ENCODE data around the gene ENTPD8. TPM values are rescaled to one million over a fixed set of nuclear protein-coding genes. Genes with fewer than 3 reads are reported as not detected.
A peak's percentile ranks its signal among the peaks of the same experiment; 100 is the strongest.

Gene ENTPD8
- total RNA-seq, 1 donor from 2014 or later, result 0.24 TPM

- no peak overlapping the region for H3K27ac Mint-ChIP-seq (ENCODE audit: unreplicated experiment)
- peaks cover 2% of the 10 kb centered on the region for H3K36me3 Mint-ChIP-seq (ENCODE audit: unreplicated experiment)
- H3K27me3 Mint-ChIP-seq (ENCODE audit: unreplicated experiment), result no peaks in the 10 kb centered on the region
- H3K4me3 Mint-ChIP-seq (ENCODE audit: unreplicated experiment), result no peak overlapping the region
- H3K4me1 Mint-ChIP-seq (ENCODE audit: unreplicated experiment), result peaks cover 32% of the 10 kb centered on the region
- no peak for DNase-seq (ENCODE audit: extremely low spot score, unreplicated experiment)
- no peak for TF ChIP-seq CTCF (IDR thresholded peaks at IDR 0.05)
- no peaks in the 10 kb centered on the region for H3K9me3 Mint-ChIP-seq (ENCODE audit: unreplicated experiment)
These were observed 23.8 kb downstream of the ENTPD8 start for GRCh38 chr9:137417161-137418021.

GRCh38 chr9:137416563-137417151 is 24.5 kb downstream of the ENTPD8 start:
- Mint-ChIP-seq H3K36me3 (ENCODE audit: unreplicated experiment) (peaks cover 2% of the 10 kb centered on the region), H3K9me3 (ENCODE audit: unreplicated experiment) (no peaks in the 10 kb centered on the region), H3K27me3 (ENCODE audit: unreplicated experiment) (no peaks in the 10 kb centered on the region), H3K4me3 (ENCODE audit: unreplicated experiment) (no peak overlapping the region), H3K4me1 (ENCODE audit: unreplicated experiment) (peaks cover 30% of the 10 kb centered on the region), H3K27ac (ENCODE audit: unreplicated experiment) (no peak overlapping the region)
- no peak for TF ChIP-seq CTCF (IDR thresholded peaks at IDR 0.05)
- DNase-seq (ENCODE audit: extremely low spot score, unreplicated experiment), result no peak

- Mint-ChIP-seq H3K4me1 (ENCODE audit: unreplicated experiment) (peaks cover 28% of the 10 kb centered on the region), H3K36me3 (ENCODE audit: unreplicated experiment) (peaks cover 2% of the 10 kb centered on the region), H3K9me3 (ENCODE audit: unreplicated experiment) (no peaks in the 10 kb centered on the region), H3K27ac (ENCODE audit: unreplicated experiment) (no peak overlapping the region), H3K27me3 (ENCODE audit: unreplicated experiment) (no peaks in the 10 kb centered on the region), H3K4me3 (ENCODE audit: unreplicated experiment) (no peak overlapping the region)
- no peak for TF ChIP-seq CTCF (IDR thresholded peaks at IDR 0.05)
- DNase-seq (ENCODE audit: extremely low spot score, unreplicated experiment), result no peak
These were observed 25.1 kb downstream of the ENTPD8 start for GRCh38 chr9:137416006-137416562.

GRCh38 chr9:137415451-137415850 is 25.7 kb downstream of the ENTPD8 start:
- no peaks in the 10 kb centered on the region for H3K9me3 Mint-ChIP-seq (ENCODE audit: unreplicated experiment)
- no peak overlapping the region for H3K4me3 Mint-ChIP-seq (ENCODE audit: unreplicated experiment)
- H3K4me1 Mint-ChIP-seq (ENCODE audit: unreplicated experiment), result peaks cover 29% of the 10 kb centered on the region
- no peak for TF ChIP-seq CTCF (IDR thresholded peaks at IDR 0.05)
- DNase-seq (ENCODE audit: extremely low spot score, unreplicated experiment), result no peak
- H3K36me3 Mint-ChIP-seq (ENCODE audit: unreplicated experiment), result peaks cover 2% of the 10 kb centered on the region
- no peaks in the 10 kb centered on the region for H3K27me3 Mint-ChIP-seq (ENCODE audit: unreplicated experiment)
- H3K27ac Mint-ChIP-seq (ENCODE audit: unreplicated experiment), result no peak overlapping the region

GRCh38 chr9:137412431-137412830 is 28.7 kb downstream of the ENTPD8 start:
- no peaks in the 10 kb centered on the region for H3K36me3 Mint-ChIP-seq (ENCODE audit: unreplicated experiment)
- no peak for DNase-seq (ENCODE audit: extremely low spot score, unreplicated experiment)
- H3K27me3 Mint-ChIP-seq (ENCODE audit: unreplicated experiment), result no peaks in the 10 kb centered on the region
- no peak overlapping the region for H3K4me3 Mint-ChIP-seq (ENCODE audit: unreplicated experiment)
- peak overlapping the region; percentile 38 for H3K27ac Mint-ChIP-seq (ENCODE audit: unreplicated experiment)
- TF ChIP-seq CTCF (IDR thresholded peaks at IDR 0.05), result no peak
- H3K4me1 Mint-ChIP-seq (ENCODE audit: unreplicated experiment), result peaks cover 31% of the 10 kb centered on the region
- H3K9me3 Mint-ChIP-seq (ENCODE audit: unreplicated experiment), result no peaks in the 10 kb centered on the region
